ENCODE data around the gene RANBP1.
"Not testable (repeated sequence)": the region's sequence is repeated elsewhere in the genome, so short reads cannot be mapped to it uniquely, and the experiment has no call there.

Gene RANBP1

DNA sequence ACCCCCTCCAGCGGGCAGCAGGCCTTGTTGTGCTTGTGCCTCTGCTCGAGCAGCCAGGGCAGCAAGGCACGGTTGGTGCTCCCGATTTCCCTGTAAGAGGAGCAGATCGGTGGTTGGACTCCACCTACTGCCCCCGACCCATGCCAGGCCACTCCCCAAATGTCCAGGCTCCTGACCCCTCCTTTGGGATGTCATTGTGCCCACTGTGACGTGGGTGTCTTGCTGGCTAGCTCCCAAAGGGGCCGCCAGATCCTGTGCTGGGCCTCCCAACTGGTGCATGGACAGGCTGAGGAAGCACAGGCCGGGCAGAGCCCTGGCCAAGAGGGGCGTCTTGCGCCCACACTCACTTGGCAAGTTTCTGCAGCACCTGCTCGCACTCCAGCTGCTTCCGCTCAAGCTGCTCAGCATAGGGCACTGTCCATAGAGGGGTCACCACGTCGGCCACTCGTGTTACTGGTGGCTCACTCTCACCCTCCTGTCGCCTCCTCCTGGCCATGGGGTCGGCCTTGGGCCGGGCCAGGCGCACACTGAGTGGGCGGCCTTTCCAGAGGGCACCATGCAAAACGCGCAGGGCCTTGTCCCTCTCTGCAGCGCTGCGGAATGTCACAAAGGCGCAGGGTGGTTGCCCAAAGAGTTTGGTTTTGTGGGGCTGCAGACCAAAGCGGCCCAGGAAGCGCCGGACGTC lies at the start of gene RANBP1:
TSS of gene RANBP1 (plus strand) at position 414 of the 685 bp plus-strand sequence. CDS start at position 495, 81 bp downstream.
- Histone ChIP-seq H4K20me1 (peaks cover 72% of the 10 kb centered on the region), H3K4me2 (peak within 1 kb of the TSS; percentile 97), H3K27me3 (no peaks in the 10 kb centered on the region), H3K9ac (peak within 1 kb of the TSS; percentile 97), H3K4me1 (peaks cover 54% of the 10 kb centered on the region), H3K27ac (peak within 1 kb of the TSS; percentile 98), H3K36me3 (peaks cover 77% of the 10 kb centered on the region), H3K9me3 (no peaks in the 10 kb centered on the region), H3K4me3 (peak within 1 kb of the TSS; percentile 98)
- no peak for TF ChIP-seq Cebpa-rat (IDR thresholded peaks at IDR 0.05)

DNA sequence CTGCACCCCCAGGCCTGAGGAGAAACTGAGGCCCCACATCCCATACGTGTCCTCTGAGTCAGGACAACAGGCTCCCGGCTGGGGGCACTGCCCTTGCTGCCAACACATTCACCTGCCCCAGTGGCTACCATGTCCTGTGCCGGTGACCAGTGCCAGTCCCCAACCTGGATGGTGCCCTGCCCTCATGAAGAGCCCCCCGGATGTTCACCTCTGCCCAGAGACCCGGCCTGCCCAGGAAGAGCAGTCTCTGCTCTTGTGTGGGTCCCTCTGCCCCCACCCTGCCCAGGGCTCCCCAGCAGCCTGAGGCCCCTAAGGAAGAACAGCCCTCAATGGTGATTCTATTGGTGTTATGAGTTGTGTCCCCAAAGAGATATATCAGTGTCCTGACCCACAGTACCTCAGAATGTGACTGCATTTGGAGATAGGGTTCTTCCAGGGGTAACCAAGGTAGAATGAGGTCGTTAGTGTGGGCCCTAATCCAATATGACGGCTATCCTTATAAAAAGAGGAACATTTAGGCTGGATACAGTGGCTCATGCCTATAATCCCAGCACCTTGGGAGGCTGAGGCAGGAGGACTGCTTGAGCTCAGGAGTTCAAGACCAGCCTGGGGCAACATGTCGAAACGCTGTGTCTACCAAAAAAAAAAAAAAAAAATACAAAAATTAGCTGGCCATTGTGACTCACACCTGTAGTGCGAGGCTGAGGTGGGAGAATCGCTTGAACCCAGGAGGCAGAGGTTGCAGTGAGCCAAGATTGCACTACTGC lies 49.1 kb upstream of the RANBP1 start:
- no peaks in the 10 kb centered on the region for H3K27me3 ChIP-seq
- no peaks in the 10 kb centered on the region for H4K20me1 ChIP-seq
- TF ChIP-seq Cebpa-rat (IDR thresholded peaks at IDR 0.05): no peak
- no peak overlapping the region for H3K4me2 ChIP-seq
- H3K36me3 ChIP-seq: peaks cover 44% of the 10 kb centered on the region
- peak overlapping the region; percentile 13; the same call in 1 of the 2 replicates for H3K27ac ChIP-seq
- no peak overlapping the region for H3K4me3 ChIP-seq
- H3K9ac ChIP-seq: no peak overlapping the region
- H3K9me3 ChIP-seq: no peaks in the 10 kb centered on the region
- H3K4me1 ChIP-seq: peaks cover 12% of the 10 kb centered on the region; the same call in 1 of the 2 replicates

DNA sequence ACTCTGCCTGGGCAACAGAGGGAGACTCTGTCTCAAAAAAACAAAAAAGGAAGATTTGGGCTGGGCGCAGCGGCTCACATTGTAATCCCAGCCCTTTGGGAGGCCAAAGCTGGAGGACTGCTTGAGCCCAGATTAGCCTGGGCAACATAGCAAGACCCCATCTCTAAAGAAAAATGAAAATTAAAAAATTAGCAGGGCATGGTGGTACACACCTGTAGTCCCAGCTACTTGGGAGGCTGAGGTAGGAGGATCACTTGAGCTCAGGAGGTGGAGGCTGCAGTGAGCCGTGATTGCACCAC lies 48.6 kb upstream of the RANBP1 start:
- H3K9ac ChIP-seq, H4K20me1 ChIP-seq, H3K9me3 ChIP-seq, H3K27ac ChIP-seq, H3K4me3 ChIP-seq, H3K27me3 ChIP-seq, H3K4me2 ChIP-seq: not testable (repeated sequence)
- peaks cover 39% of the 10 kb centered on the region for H3K36me3 ChIP-seq
- peaks cover 12% of the 10 kb centered on the region; the same call in 1 of the 2 replicates for H3K4me1 ChIP-seq

- TF ChIP-seq Cebpa-rat (IDR thresholded peaks at IDR 0.05): no peak
- Histone ChIP-seq H3K4me1 (peaks cover 23% of the 10 kb centered on the region; the same call in 1 of the 2 replicates), H4K20me1 (no peaks in the 10 kb centered on the region), H3K27me3 (no peaks in the 10 kb centered on the region), H3K9ac (no peak overlapping the region), H3K36me3 (peaks cover 26% of the 10 kb centered on the region), H3K27ac (no peak overlapping the region), H3K4me3 (no peak overlapping the region), H3K4me2 (no peak overlapping the region), H3K9me3 (no peaks in the 10 kb centered on the region)
These were observed 47.3 kb upstream of the RANBP1 start for GRCh38 chr22:20068640-20069039.

- Histone ChIP-seq H3K9ac (no peak overlapping the region), H4K20me1 (no peaks in the 10 kb centered on the region), H3K4me3 (no peak overlapping the region), H3K9me3 (no peaks in the 10 kb centered on the region), H3K4me2 (peak overlapping the region; percentile 26; the same call in 1 of the 2 replicates), H3K27me3 (no peaks in the 10 kb centered on the region), H3K4me1 (peaks cover 23% of the 10 kb centered on the region; the same call in 1 of the 2 replicates), H3K36me3 (peaks cover 17% of the 10 kb centered on the region), H3K27ac (no peak overlapping the region)
- no peak for TF ChIP-seq Cebpa-rat (IDR thresholded peaks at IDR 0.05)
These were observed 46.4 kb upstream of the RANBP1 start for GRCh38 chr22:20069331-20070042.

- Histone ChIP-seq H3K27ac (no peak overlapping the region), H3K9ac (no peak overlapping the region), H3K4me1 (peaks cover 23% of the 10 kb centered on the region; the same call in 1 of the 2 replicates), H3K4me2 (no peak overlapping the region), H3K27me3 (no peaks in the 10 kb centered on the region), H4K20me1 (no peaks in the 10 kb centered on the region), H3K36me3 (peaks cover under 1% of the 10 kb centered on the region; the same call in 1 of the 2 replicates), H3K9me3 (no peaks in the 10 kb centered on the region), H3K4me3 (no peak overlapping the region)
- no peak for TF ChIP-seq Cebpa-rat (IDR thresholded peaks at IDR 0.05)
These were observed 44.4 kb upstream of the RANBP1 start for GRCh38 chr22:20071524-20071972.

DNA sequence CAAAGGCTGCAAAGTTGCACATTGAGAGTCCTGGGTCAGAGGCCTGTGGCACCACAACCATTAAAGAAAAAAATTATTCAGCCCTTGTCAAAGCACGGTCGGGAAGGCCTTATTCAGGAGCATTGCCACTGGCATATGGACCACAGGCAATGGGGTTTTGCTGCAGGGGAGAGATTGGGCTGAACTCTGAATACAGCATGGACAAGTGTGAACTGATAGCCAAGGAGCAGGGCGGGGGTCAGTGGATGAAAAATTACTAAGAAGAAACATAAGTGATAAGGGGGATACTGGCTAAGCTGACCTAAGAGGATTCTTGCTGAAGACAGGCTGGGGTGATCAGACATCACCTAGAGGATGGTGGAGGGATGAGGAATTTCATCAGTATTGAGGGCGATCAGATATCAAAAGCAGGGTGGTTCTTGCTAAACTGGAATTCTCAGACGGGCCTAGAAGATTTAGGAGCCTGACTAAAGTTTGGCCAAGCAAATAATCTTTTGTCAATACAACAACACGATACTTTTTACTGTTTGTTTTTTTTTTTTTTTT lies 39.2 kb upstream of the RANBP1 start:
- H3K4me2 ChIP-seq: no peak overlapping the region
- H3K36me3 ChIP-seq: no peaks in the 10 kb centered on the region
- no peak overlapping the region for H3K4me3 ChIP-seq
- no peaks in the 10 kb centered on the region for H3K27me3 ChIP-seq
- TF ChIP-seq Cebpa-rat (IDR thresholded peaks at IDR 0.05): no peak
- peaks cover 11% of the 10 kb centered on the region for H4K20me1 ChIP-seq
- no peak overlapping the region for H3K27ac ChIP-seq
- H3K4me1 ChIP-seq: peaks cover 31% of the 10 kb centered on the region
- H3K9me3 ChIP-seq: no peaks in the 10 kb centered on the region
- no peak overlapping the region for H3K9ac ChIP-seq

GRCh38 chr22:20079745-20080444 lies 36.0 kb upstream of the RANBP1 start, which contains the start of gene DGCR8:
Gene DGCR8 (plus strand): TSS chr22:20080241. CDS start chr22:20085964, 5,723 bp downstream.
- TF ChIP-seq Cebpa-rat (IDR thresholded peaks at IDR 0.05): no peak
- peaks cover 22% of the 10 kb centered on the region; the same call in 1 of the 2 replicates for H3K36me3 ChIP-seq
- no peaks in the 10 kb centered on the region for H3K27me3 ChIP-seq
- peak within 1 kb of the TSS; percentile 85 for H3K9ac ChIP-seq
- H3K4me1 ChIP-seq: peaks cover 50% of the 10 kb centered on the region
- no peaks in the 10 kb centered on the region for H3K9me3 ChIP-seq
- peak within 1 kb of the TSS; percentile 83 for H3K4me3 ChIP-seq
- H3K27ac ChIP-seq: peak within 1 kb of the TSS; percentile 94
- H4K20me1 ChIP-seq: peaks cover 43% of the 10 kb centered on the region
- H3K4me2 ChIP-seq: peak within 1 kb of the TSS; percentile 92

DNA sequence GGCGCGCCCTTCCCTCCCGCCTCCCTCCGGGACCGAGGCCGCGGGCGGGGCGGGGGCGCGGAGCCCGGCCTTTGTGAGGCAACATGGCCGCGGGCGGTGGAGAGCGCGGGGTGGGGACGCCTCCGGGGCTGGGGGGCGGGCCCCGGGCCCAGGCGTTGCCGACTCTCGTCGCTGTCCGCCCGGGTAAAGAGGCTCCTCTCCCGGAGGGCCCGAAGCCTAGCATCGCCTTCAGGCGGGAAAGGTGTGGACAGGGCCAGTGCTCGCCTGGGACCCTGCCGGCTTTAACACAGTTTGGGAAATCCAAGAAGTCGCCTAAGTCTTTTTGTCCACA lies 35.5 kb upstream of the RANBP1 start:
- Histone ChIP-seq H3K9me3 (no peaks in the 10 kb centered on the region), H3K36me3 (peaks cover 28% of the 10 kb centered on the region), H3K4me3 (peak overlapping the region; percentile 83), H3K4me1 (peaks cover 55% of the 10 kb centered on the region), H4K20me1 (peaks cover 48% of the 10 kb centered on the region), H3K27me3 (no peaks in the 10 kb centered on the region), H3K4me2 (peak overlapping the region; percentile 92), H3K9ac (peak overlapping the region; percentile 85), H3K27ac (peak overlapping the region; percentile 94)
- TF ChIP-seq Cebpa-rat (IDR thresholded peaks at IDR 0.05): no peak

All from BLaER1 (cell line).